Duodenal mucosa (tissue), 2 donors: ENCODE measurements around the gene AKAP13.
"Not testable (repeated sequence)": the region's sequence is repeated elsewhere in the genome, so short reads cannot be mapped to it uniquely, and the experiment has no call there.

Source experiments
- H3K27ac ChIP-seq: one replicate; pipeline ENCODE4 v1.7.0; 2013; ENCODE audit warnings: low read depth, low read length
- H3K27me3 ChIP-seq, 2 donors: one replicate each; pipeline ENCODE4 v1.7.0; 2013; ENCODE audit warnings: low read length in 2 of 2, control low read depth in 1 of 2; ENCODE audit not compliant: insufficient read depth in 2 of 2, control insufficient read depth in 1 of 2
- H3K36me3 ChIP-seq, 2 donors: one replicate each; pipeline ENCODE4 v1.7.0; 2013; ENCODE audit warnings: low read length in 2 of 2, control low read depth in 1 of 2; ENCODE audit not compliant: insufficient read depth in 2 of 2, control insufficient read depth in 1 of 2
- H3K4me1 ChIP-seq, 2 donors: one replicate each; pipeline ENCODE4 v1.7.0; 2013; ENCODE audit warnings: low read length in 2 of 2, control low read depth in 1 of 2; ENCODE audit not compliant: insufficient read depth in 2 of 2, control insufficient read depth in 1 of 2
- H3K4me3 ChIP-seq, 2 donors: one replicate each; pipeline ENCODE4 v1.7.0; 2013; ENCODE audit warnings: low read length in 2 of 2, low read depth in 1 of 2
- H3K9ac ChIP-seq, 2 donors: one replicate each; pipeline ENCODE4 v1.7.0; 2013; ENCODE audit warnings: low read length in 2 of 2, low read depth in 1 of 2
- H3K9me3 ChIP-seq, 2 donors: one replicate each; pipeline ENCODE4 v1.7.0; 2013; ENCODE audit warnings: low read length in 2 of 2, control low read depth in 1 of 2; ENCODE audit not compliant: control insufficient read depth in 1 of 2

AKAP13 gene

DNA sequence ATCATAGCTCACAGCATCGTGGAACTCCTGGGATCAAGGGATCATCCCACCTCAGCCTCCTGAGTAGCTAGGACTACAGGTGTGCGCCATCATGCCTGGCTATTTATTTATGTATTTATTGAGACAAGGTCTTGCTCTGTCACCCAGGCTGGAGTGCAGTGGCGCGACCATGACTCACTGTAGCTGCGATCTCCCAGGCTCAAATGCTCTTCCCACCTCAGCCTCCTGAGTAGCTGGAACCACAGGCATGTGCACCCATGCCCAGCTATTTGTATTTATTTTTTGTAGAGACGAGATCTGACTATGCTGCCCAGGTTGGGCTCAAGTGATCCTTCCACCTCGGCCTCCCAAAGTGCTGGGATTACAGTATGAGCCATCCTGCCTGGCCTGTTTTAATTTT is 107.4 kb downstream of the AKAP13 start:
- not testable (repeated sequence) for H3K27me3 ChIP-seq, H3K9ac ChIP-seq, H3K9me3 ChIP-seq, H3K4me3 ChIP-seq, H3K27ac ChIP-seq, H3K36me3 ChIP-seq
- H3K4me1 ChIP-seq: peaks cover 0 to 12% of the 10 kb centered on the region in 2 donors

DNA sequence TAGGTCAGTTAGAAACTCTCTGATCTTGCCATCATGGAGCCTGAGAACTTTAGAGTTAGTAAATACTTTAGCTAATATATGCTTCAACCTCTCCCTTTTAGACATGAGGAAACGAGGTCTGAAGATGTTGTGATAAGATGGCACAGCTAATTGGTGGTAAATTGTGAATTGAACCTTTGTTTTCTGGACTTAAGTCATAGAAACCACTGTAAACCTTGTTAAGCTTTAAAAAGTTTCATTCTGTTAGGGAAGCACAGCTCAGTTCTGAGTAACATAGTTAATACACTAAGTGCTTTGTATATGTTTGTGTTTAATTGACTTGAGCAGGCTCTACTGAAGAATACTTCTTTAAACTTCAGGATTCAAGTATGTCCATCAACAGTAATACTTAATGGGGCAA is 108.6 kb downstream of the AKAP13 start:
- no peaks in the 10 kb centered on the region for H3K9me3 ChIP-seq
- H3K4me3 ChIP-seq: no peak overlapping the region
- no peaks in the 10 kb centered on the region for H3K36me3 ChIP-seq
- no peaks in the 10 kb centered on the region for H3K27me3 ChIP-seq
- H3K4me1 ChIP-seq: peaks cover 8 to 19% of the 10 kb centered on the region in 2 donors
- no peak overlapping the region for H3K9ac ChIP-seq
- H3K27ac ChIP-seq: no peak overlapping the region

DNA sequence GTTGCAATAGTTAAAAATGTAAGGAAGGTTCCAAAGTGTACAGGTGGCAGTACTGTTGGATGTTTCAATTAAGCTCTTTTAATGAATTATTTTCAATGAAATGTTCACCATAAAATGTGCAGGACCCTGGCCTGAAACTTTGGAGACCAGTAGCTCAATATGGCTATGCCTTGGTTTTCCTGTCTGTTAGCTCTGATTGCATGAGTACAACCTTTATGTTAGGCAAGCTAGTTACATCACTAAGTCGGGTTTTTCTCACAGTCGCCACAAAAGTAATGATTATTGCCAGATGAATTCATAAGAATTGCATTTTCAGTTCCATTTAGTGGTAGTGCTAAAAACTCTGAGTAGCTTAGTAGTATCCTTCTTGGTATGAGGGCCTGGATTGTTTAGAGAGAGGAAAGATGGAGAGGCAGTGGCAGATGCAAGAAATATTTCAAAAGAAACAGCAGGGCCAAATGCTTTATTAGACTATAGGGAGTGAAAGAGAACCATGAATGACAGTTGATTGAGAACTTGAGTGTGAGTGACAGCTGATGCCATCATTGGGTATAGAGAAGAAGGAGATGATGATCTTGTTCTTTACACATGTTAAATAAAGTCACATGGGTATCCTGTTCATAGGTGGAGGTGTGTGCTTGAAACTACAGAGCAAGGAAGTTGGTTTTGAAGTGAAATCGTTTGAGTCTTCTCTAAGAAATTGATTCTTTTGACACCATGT is 109.5 kb downstream of the AKAP13 start:
- peaks cover 17 to 29% of the 10 kb centered on the region in 2 donors for H3K4me1 ChIP-seq
- H3K9me3 ChIP-seq: no peaks in the 10 kb centered on the region
- H3K9ac ChIP-seq: no peak overlapping the region
- no peak overlapping the region for H3K27ac ChIP-seq
- no peaks in the 10 kb centered on the region for H3K36me3 ChIP-seq
- no peaks in the 10 kb centered on the region for H3K27me3 ChIP-seq
- H3K4me3 ChIP-seq: no peak overlapping the region

DNA sequence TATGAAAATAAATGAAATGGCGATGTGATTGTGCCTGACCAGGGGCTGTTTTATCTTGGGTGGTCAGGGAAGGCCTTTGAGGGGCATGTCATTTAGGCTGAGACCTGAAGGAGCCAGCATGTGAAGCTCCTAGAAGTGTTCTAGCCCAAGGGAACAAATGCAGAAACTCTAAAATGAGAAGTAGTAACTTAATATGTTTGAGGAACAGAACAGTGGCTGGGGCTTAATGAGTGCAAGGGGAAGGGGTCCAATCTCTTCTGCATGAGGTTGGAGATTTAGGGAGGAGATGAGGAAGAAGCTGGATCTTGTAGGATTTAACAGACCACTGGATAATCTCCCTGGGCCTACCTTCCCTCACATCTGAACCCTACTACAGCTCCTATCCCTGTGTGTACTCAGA is 110.5 kb downstream of the AKAP13 start:
- H3K9ac ChIP-seq: no peak overlapping the region
- H3K4me1 ChIP-seq: peaks cover 26 to 37% of the 10 kb centered on the region in 2 donors
- no peak overlapping the region for H3K4me3 ChIP-seq
- no peaks in the 10 kb centered on the region for H3K36me3 ChIP-seq
- no peaks in the 10 kb centered on the region for H3K27me3 ChIP-seq
- no peaks in the 10 kb centered on the region for H3K9me3 ChIP-seq
- no peak overlapping the region for H3K27ac ChIP-seq

DNA sequence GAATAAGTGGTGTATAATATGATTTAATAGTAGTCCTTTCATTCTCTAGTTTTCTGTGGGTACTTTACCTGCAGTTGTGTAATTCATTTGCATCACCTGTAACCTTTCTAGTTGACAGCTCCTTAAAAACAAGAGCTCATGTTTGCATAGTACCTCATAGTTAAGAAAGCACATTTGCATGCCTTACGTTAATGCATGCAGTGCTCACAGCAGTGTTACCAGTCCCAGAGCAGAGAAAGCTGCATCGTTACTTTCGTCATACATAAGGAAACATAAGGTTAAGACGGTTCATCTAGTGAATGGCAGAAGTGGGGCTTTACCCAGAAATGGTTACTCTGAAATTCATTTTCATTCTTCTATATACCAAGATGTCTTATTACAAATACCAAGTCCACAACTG is 111.3 kb downstream of the AKAP13 start:
- Histone ChIP-seq H3K4me3 (no peak overlapping the region), H3K36me3 (no peaks in the 10 kb centered on the region), H3K4me1 (peaks cover 32 to 46% of the 10 kb centered on the region in 2 donors), H3K27ac (no peak overlapping the region), H3K9me3 (no peaks in the 10 kb centered on the region), H3K9ac (no peak overlapping the region), H3K27me3 (no peaks in the 10 kb centered on the region)

DNA sequence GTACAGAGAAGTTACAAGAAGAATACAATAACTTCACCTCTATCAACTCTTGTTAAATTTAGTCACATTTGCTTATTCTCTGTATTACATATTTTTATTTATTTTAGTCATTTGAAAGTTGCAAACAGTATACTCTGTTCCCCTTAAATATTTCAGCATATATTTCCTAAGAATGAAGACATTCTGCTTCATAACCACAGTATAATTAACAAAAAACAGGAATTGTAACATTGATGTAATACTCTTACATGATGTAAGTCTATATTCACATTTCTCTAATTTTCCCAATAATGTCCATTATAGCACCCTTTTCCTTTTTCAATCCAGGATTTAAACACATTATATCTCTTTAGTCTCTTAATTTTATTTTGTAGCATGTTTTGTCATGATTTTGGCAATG is 112.0 kb downstream of the AKAP13 start:
- Histone ChIP-seq H3K36me3 (no peaks in the 10 kb centered on the region), H3K4me3 (no peak overlapping the region), H3K4me1 (peaks cover 36 to 48% of the 10 kb centered on the region in 2 donors), H3K9me3 (no peaks in the 10 kb centered on the region), H3K9ac (no peak overlapping the region), H3K27ac (no peak overlapping the region), H3K27me3 (no peaks in the 10 kb centered on the region)

DNA sequence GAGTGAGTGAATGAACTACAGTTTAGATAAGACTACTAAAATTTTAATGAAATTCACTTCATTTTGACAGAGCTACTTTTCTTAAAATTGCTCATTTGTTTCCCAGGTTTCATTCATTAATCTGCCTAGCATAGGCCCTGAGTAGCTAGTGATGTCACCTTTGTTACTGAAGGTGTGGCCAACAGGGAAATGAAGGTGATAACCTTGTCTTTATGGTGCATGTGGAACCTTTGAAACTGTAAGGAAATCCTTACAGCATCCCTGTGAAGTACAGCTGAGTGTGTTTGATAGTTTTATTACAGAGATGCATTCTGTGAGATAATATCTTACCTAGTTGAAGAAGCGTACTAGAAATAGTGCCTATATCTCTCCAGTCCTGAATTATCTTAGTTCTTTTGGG is 112.9 kb downstream of the AKAP13 start:
- Histone ChIP-seq H3K4me3 (no peak overlapping the region), H3K27me3 (no peaks in the 10 kb centered on the region), H3K4me1 (peaks cover 36 to 48% of the 10 kb centered on the region in 2 donors), H3K9ac (no peak overlapping the region), H3K9me3 (no peaks in the 10 kb centered on the region), H3K27ac (peak overlapping the region; percentile 40), H3K36me3 (no peaks in the 10 kb centered on the region)

DNA sequence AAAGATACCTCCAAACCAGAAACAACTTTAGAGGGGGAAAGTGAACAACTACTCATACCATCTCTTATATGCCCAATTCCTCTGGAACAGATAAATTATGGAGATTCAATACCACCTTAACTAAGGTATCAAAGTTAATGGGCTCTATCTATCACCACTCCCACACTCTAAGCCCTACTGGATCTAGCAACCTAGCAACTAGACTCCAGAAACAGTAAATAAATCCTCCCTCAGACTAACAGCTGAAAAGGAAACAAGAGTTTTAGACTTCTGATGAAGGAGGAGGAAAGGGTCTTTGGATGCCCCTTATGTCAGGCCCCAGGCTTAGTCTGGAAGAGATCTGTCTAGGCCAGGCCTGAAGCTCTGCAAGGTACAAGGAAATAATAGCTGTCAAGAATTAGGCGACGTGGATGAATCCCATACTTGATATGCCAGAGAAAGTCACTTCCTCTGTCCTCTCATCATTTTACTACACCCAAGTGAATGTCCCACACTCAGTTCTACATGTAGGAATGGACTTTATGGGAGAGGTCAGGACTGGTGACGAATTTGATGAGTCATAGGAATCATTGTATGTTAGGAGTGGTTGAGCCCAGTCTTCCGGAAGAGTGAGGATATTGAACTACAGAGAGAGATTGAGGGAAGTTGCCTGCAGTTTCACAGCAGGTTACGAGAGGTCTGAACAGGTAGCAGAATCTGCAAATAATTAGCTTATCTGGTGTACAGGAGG is 113.8 kb downstream of the AKAP13 start:
- peaks cover 36 to 39% of the 10 kb centered on the region in 2 donors for H3K4me1 ChIP-seq
- peak overlapping the region in 1 of 2 donors; percentile 18 for H3K4me3 ChIP-seq
- H3K9me3 ChIP-seq: no peaks in the 10 kb centered on the region
- H3K27me3 ChIP-seq: no peaks in the 10 kb centered on the region
- H3K36me3 ChIP-seq: no peaks in the 10 kb centered on the region
- H3K9ac ChIP-seq: no peak overlapping the region
- H3K27ac ChIP-seq: peak overlapping the region; percentile 64

DNA sequence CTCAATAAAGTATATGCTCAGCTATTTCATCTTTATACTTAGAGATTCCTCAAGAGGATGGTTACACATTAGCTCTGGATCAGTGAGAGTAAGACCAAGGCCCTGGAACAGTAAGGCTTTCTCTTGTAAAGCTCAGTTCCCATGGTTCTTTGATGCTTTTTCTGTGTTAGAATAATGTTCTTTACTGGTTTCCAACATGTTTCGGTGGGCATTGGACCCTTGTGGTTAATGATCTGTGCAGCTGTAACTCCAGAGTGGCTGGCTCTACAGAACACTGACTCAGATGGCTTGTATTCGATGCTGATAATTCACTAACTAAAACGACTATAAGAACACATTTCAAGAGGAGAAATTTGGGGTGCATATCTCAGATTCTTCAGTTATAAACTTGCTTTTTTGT is 114.7 kb downstream of the AKAP13 start:
- peaks cover 36 to 42% of the 10 kb centered on the region in 2 donors for H3K4me1 ChIP-seq
- H3K27ac ChIP-seq: no peak overlapping the region
- H3K9ac ChIP-seq: no peak overlapping the region
- H3K27me3 ChIP-seq: no peaks in the 10 kb centered on the region
- no peaks in the 10 kb centered on the region for H3K36me3 ChIP-seq
- H3K9me3 ChIP-seq: no peaks in the 10 kb centered on the region
- no peak overlapping the region for H3K4me3 ChIP-seq

DNA sequence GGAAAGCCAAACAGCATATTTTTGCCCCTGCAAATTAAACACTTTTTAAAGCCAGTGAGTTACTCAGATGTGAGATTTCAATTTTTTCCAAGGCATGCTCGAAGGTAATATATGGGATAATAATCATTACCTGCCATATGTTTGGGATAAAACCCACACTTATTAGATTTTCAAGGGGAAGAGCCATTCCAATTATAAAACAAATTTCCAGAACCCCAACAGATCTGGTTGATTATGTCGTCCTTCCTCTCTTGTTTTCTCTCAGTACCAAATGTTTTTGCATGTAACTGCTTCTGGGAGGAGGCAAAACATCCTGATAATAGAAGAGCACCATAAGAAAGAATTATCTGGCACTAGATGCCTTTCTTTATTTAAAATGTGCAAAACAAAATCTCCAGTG is 115.1 kb downstream of the AKAP13 start:
- Histone ChIP-seq H3K4me1 (peaks cover 36 to 42% of the 10 kb centered on the region in 2 donors), H3K27me3 (no peaks in the 10 kb centered on the region), H3K27ac (no peak overlapping the region), H3K36me3 (no peaks in the 10 kb centered on the region), H3K4me3 (no peak overlapping the region), H3K9ac (no peak overlapping the region), H3K9me3 (no peaks in the 10 kb centered on the region)
